ENCODE measurements around the gene GAS2L2. TPM values are rescaled to one million over a fixed set of nuclear protein-coding genes. Genes with fewer than 3 reads are reported as not detected.
"Not testable (repeated sequence)": the region's sequence is repeated elsewhere in the genome, so short reads cannot be mapped to it uniquely, and the experiment has no call there.

GAS2L2 gene
- total and polyA plus RNA-seq, 8 donors = 0.03 to 0.33 (median 0.08) TPM; not detected in 1

- Histone ChIP-seq H3K9me3 (no peaks in the 10 kb centered on the region), H3K36me3 (no peaks in the 10 kb centered on the region), H3K27ac (no peak overlapping the region), H3K4me3 (no peak overlapping the region), H3K4me1 (peaks cover 7 to 25% (median 14%) of the 10 kb centered on the region in 3 donors), H3K27me3 (no peaks in the 10 kb centered on the region)
- FAIRE-seq = no peak
- TF ChIP-seq CTCF (IDR thresholded peaks at IDR 0.05) = no peak
- ATAC-seq = no peak
- WGBS, 2 donors = 88 to 95% methylated on average over 1 of the region's 1 CpG
- no peak for DNase-seq
- intact Hi-C loops (cut with DNase I) = no loop called here
Observed at GRCh38 chr17:35705230-35705629, 47.8 kb downstream of the GAS2L2 start.

DNA sequence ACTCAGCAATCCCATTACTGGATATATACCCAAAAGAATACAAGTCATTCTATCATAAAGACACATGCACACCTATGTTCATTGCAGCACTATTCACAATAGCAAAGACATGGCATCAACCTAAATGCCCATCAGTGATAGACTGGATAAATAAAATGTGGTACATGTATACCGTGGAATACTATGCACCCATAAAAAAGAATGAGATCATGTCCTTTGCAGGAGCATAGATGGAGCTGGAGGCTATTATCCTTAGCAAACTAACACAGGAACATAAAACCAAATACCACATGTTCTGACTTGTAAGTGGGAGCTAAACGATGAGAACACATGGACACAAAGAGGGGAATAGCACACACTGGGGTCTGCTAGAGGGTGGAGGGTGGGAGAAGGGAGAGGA lies 49.7 kb downstream of the GAS2L2 start:
- intact Hi-C loops (cut with DNase I) = not testable (repeated sequence)

DNA sequence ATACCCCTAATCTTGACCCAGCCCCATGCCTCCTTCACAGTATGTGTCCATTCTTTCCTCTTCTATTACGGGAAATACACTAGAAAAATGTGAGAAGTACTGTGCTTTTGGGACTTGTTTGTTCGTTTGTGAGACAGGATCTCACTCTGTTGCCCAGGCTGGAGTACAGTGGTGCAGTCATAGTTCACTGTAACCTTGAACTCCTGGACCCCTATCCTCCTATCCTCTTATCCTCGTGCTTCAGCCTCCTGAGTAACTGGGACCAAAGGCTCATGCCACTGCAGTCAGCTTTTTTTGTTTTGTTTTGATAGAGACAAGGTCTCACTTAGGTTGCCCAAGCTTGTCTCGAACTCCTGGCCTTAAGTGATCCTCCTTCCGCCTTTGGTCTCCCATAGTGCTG lies 51.5 kb downstream of the GAS2L2 start:
- DNase-seq (no peak), FAIRE-seq (no peak), ATAC-seq (no peak)
- no peak for TF ChIP-seq CTCF (IDR thresholded peaks at IDR 0.05)
- Histone ChIP-seq H3K36me3 (no peaks in the 10 kb centered on the region), H3K4me3 (no peak overlapping the region), H3K4me1 (no peaks in the 10 kb centered on the region), H3K27me3 (no peaks in the 10 kb centered on the region), H3K9me3 (no peaks in the 10 kb centered on the region), H3K27ac (no peak overlapping the region)
- intact Hi-C loops (cut with DNase I) = no loop called here
- WGBS, 2 donors = 86 to 93% methylated on average over 5 of the region's 5 CpGs

More for the DNA sequence above, 49.7 kb downstream of the GAS2L2 start:
- not testable (repeated sequence) for H3K27ac ChIP-seq, H3K27me3 ChIP-seq, DNase-seq, FAIRE-seq, ATAC-seq, H3K36me3 ChIP-seq, H3K4me3 ChIP-seq, H3K9me3 ChIP-seq, H3K4me1 ChIP-seq
- WGBS, 2 donors = 93 to 97% methylated on average over 2 of the region's 2 CpGs

GRCh38 chr17:35700150-35700549 lies 52.9 kb downstream of the GAS2L2 start:
- H3K27me3 ChIP-seq = no peaks in the 10 kb centered on the region
- no peak for TF ChIP-seq CTCF (IDR thresholded peaks at IDR 0.05)
- no peaks in the 10 kb centered on the region for H3K4me1 ChIP-seq
- FAIRE-seq (no peak), DNase-seq (no peak), ATAC-seq (no peak)
- no peaks in the 10 kb centered on the region for H3K9me3 ChIP-seq
- 82 to 86% methylated on average over 6 of the region's 6 CpGs for WGBS, 2 donors
- H3K4me3 ChIP-seq = no peak overlapping the region
- intact Hi-C loops (cut with DNase I) = no loop called here
- H3K36me3 ChIP-seq = peaks cover 0 to 2% (median 0%) of the 10 kb centered on the region in 3 donors
- no peak overlapping the region for H3K27ac ChIP-seq

GRCh38 chr17:35698800-35699199 lies 54.2 kb downstream of the GAS2L2 start:
- DNase-seq (no peak), FAIRE-seq (no peak), ATAC-seq (no peak)
- WGBS, 2 donors = 91% methylated on average over 2 of the region's 2 CpGs
- no peak for TF ChIP-seq CTCF (IDR thresholded peaks at IDR 0.05)
- Histone ChIP-seq H3K9me3 (no peaks in the 10 kb centered on the region), H3K4me1 (no peaks in the 10 kb centered on the region), H3K36me3 (peaks cover 0 to 10% (median 0%) of the 10 kb centered on the region in 3 donors), H3K27ac (no peak overlapping the region), H3K4me3 (no peak overlapping the region), H3K27me3 (no peaks in the 10 kb centered on the region)
- intact Hi-C loops (cut with DNase I) = no loop called here

Data from pancreas (tissue), 10 donors.